Peyer's patch (tissue), 4 donors: Measurements from ENCODE around the gene NRARP. TPM values are rescaled to one million over a fixed set of nuclear protein-coding genes. Genes with fewer than 3 reads are reported as not detected.

Source experiments
- DNase-seq, 3 donors: peaks; one replicate each; pipeline ENCODE4 v3.0.0-alpha.2; 2017 to 2019
- H3K27ac ChIP-seq, 4 donors: fragments of 200-600 bp; sonication (generic); one replicate each; pipeline ENCODE4 v1.5.1; 2016 to 2019
- H3K27me3 ChIP-seq, 2 donors: fragments of 200-600 bp; sonication (generic); one replicate each; pipeline ENCODE4 v1.5.1; 2019
- H3K36me3 ChIP-seq, 3 donors: fragments of 200-600 bp; sonication (generic); one replicate each; pipeline ENCODE4 v1.5.1; 2016 to 2019
- H3K4me1 ChIP-seq, 4 donors: fragments of 200-600 bp; sonication (generic); one replicate each; pipeline ENCODE4 v1.5.1; 2016 to 2019
- H3K4me3 ChIP-seq, 4 donors: fragments of 200-600 bp; sonication (generic); 1 replicate in 3 of 4; 2 replicates in 1 of 4; pipeline ENCODE4 v1.5.1; 2016 to 2019; ENCODE audit warnings: mild to moderate bottlenecking in 1 of 4
- H3K9me3 ChIP-seq, 4 donors: fragments of 200-600 bp; sonication (generic); one replicate each; pipeline ENCODE4 v1.5.1; 2016 to 2019; ENCODE audit warnings: mild to moderate bottlenecking in 1 of 4
- CTCF ChIP-seq, 6 experiments: fragments of 450-650 bp in 4 of 6; fragments of 200-600 bp in 2 of 6; sonication (generic) in 1 of 6; IDR thresholded peaks; one replicate each; pipeline ENCODE4 v1.5.1; 2017 to 2019; ENCODE audit warnings: antibody characterized with exemption in 6 of 6, mild to moderate bottlenecking in 3 of 6, moderate library complexity in 1 of 6
- POLR2A ChIP-seq, 2 donors: fragments of 450-650 bp; IDR thresholded peaks; one replicate each; pipeline ENCODE4 v1.5.1; 2017; ENCODE audit warnings: antibody characterized with exemption in 2 of 2, mild to moderate bottlenecking in 2 of 2, moderate library complexity in 2 of 2
- total RNA-seq, 4 donors: library from RNA; depleted of rRNA; stranded (reverse); fragments of >200 nt; gene quantifications; one replicate each; pipeline ENCODE4 v1.1.0, GENCODE V29; 2016

The NRARP gene
- total RNA-seq, 4 donors from 2014 or later, result 35.3 to 56.1 (median 43.8) TPM

GRCh38 chr9:137316012-137316981 is 14.2 kb upstream of the NRARP start:
- Histone ChIP-seq H3K9me3 (no peaks in the 10 kb centered on the region), H3K4me1 (peaks cover 7 to 34% (median 19%) of the 10 kb centered on the region in 4 donors), H3K4me3 (peak overlapping the region; percentile 20 to 48 (median 39)), H3K27me3 (no peaks in the 10 kb centered on the region), H3K27ac (peak overlapping the region in 3 of 4 donors; percentile 2 to 21 (median 17)), H3K36me3 (no peaks in the 10 kb centered on the region)
- DNase-seq, result peak in 2 of 3 donors; percentile 55 to 67
- TF ChIP-seq POLR2A (IDR thresholded peaks at IDR 0.05) (no peak), CTCF (IDR thresholded peaks at IDR 0.05) (no peak)

GRCh38 chr9:137315581-137316011 is 13.5 kb upstream of the NRARP start:
- H3K36me3 ChIP-seq, result no peaks in the 10 kb centered on the region
- no peaks in the 10 kb centered on the region for H3K27me3 ChIP-seq
- H3K9me3 ChIP-seq, result no peaks in the 10 kb centered on the region
- no peak for TF ChIP-seq CTCF (IDR thresholded peaks at IDR 0.05)
- no peak for TF ChIP-seq POLR2A (IDR thresholded peaks at IDR 0.05)
- H3K4me1 ChIP-seq, result peaks cover 12 to 41% (median 16%) of the 10 kb centered on the region in 4 donors
- H3K27ac ChIP-seq, result peak overlapping the region in 2 of 4 donors; percentile 17 to 25
- peak overlapping the region in 2 of 4 donors; percentile 40 to 48 for H3K4me3 ChIP-seq
- peak in 1 of 3 donors; percentile 42 for DNase-seq

GRCh38 chr9:137314561-137315560 is 12.8 kb upstream of the NRARP start:
- Histone ChIP-seq H3K27me3 (no peaks in the 10 kb centered on the region), H3K36me3 (no peaks in the 10 kb centered on the region), H3K4me3 (no peak overlapping the region), H3K4me1 (peaks cover 12 to 45% (median 14%) of the 10 kb centered on the region in 4 donors), H3K27ac (peak overlapping the region in 2 of 4 donors; percentile 17 to 25), H3K9me3 (no peaks in the 10 kb centered on the region)
- peak in 1 of 3 donors; percentile 46 for DNase-seq
- TF ChIP-seq POLR2A (IDR thresholded peaks at IDR 0.05) (no peak), CTCF (IDR thresholded peaks at IDR 0.05) (no peak)

GRCh38 chr9:137313956-137314560 is 12.0 kb upstream of the NRARP start:
- TF ChIP-seq POLR2A (IDR thresholded peaks at IDR 0.05), result no peak
- TF ChIP-seq CTCF (IDR thresholded peaks at IDR 0.05), result no peak
- H3K36me3 ChIP-seq, result no peaks in the 10 kb centered on the region
- no peak overlapping the region for H3K4me3 ChIP-seq
- H3K9me3 ChIP-seq, result no peaks in the 10 kb centered on the region
- DNase-seq, result peak in 1 of 3 donors; percentile 45
- no peaks in the 10 kb centered on the region for H3K27me3 ChIP-seq
- H3K27ac ChIP-seq, result no peak overlapping the region
- H3K4me1 ChIP-seq, result peaks cover 12 to 45% (median 14%) of the 10 kb centered on the region in 4 donors
